Stromal cell of bone marrow (primary cell): ENCODE data around the gene CD69.
"Not testable (repeated sequence)": the region's sequence is repeated elsewhere in the genome, so short reads cannot be mapped to it uniquely, and the experiment has no call there.

Source experiments
- DNase-seq: peaks from one replicate; pipeline ENCODE4 v3.0.0-alpha.2; 2012; ENCODE audit warnings: low read depth

CD69 gene

DNA sequence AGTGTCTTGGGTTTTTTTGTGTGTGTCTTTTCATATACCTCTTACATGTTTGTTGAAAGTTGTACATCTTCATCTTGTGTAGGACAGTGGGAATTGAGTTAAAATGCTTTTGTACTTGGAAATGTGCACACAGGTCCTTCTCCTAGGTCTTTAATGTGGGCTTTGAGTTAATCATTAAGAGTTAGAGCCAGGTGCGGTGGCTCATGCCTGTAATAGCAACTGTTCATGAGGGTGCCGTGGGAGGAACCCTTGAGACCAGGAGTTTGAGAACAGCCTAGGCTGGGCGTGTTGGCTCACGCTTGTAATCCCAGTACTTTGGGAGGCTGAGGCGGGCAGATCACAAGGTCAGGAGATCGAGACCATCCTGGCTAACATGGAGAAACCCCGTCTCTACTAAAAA, 41.7 kb downstream of the CD69 start:
- no peak for DNase-seq

DNA sequence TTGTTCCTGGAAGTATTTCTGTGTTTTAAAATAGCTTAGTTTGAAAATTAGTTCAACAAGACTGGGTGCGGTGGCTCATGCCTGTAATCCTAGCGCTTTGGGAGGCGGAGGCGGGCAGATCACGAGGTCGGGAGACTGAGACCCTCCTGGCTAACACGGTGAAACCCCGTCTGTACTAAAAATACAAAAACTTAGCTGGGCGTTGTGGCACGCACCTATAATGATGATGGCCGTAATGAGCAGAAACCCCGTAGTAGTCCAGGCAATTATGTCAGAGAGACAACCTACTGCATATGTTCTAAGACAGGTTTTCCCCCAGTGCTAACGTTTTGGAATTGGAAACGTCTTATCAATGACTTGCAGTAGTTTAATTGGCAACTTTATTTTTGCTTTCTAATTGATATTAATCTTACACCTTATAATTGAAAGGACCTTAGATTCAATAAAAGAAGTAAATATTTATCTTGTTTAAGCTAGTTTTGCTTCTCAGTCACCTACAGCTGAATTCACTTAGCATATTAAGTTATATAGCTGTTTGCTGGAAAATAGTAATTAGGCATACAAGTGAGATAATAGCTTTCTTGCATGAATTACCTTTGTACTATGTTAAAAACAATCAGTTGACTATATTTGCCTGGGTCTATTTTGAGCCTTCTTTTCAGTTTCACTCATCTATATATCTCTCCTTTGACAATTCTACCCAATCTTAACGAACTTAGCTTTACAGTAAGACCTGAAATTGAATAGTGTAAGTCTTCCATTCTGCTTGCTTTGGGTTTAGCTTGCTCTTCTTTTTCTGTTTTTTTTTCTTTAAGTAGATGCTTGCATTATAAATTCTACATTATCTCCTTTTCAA, 43.4 kb downstream of the CD69 start:
- DNase-seq = no peak

DNA sequence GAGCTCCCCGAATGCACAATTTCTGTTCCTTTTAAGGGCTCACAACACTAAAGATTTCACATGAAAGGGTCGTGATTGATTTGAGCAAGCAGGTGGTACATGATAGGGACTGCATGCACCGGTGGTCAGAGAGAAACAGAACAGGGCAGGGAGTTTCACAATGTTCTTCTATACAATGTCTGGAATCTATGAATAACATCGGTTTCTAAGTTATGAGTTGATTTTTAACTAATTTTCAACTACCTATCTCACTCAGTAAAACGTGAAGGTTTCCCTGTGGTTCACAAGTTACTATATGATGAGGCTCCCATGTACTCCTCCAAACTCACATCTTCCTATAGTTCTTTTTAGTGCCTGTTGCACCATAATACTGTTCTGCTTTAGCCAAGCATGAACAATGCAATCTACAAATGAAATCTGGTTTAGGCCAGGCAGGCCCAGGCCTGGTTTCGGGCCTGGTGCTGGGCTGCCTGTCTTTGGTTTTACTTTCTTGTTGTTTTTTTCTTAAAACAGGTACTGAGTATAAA, 47.6 kb downstream of the CD69 start:
- not testable (repeated sequence) for DNase-seq

- DNase-seq = no peak
Measured at GRCh38 chr12:9711664-9712063, 49.0 kb downstream of the CD69 start.

- no peak for DNase-seq
Measured at GRCh38 chr12:9710584-9711375, 49.9 kb downstream of the CD69 start.

DNA sequence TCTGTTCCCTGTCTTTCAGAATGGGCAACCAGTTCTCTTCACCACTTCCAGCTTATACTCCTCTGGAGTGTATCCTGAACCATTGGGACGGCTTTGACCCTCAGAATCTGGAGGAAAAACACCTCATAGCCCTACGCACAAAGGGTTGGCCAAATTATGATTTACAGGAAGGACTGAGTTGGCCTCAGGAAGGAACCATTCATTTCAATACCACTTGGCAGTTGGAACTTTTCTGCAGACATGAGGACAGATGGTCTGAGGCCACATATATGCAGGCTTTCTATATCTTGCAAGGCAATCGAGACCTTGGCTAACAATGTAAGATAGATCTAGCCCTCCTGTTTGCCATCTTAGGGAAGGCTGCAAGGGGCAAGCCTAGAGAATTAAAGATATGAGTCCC, 51.8 kb downstream of the CD69 start:
- no peak for DNase-seq

GRCh38 chr12:9707864-9708808, 52.6 kb downstream of the CD69 start:
- DNase-seq = peak; percentile 25

GRCh38 chr12:9707356-9707755, 53.3 kb downstream of the CD69 start:
- no peak for DNase-seq

DNA sequence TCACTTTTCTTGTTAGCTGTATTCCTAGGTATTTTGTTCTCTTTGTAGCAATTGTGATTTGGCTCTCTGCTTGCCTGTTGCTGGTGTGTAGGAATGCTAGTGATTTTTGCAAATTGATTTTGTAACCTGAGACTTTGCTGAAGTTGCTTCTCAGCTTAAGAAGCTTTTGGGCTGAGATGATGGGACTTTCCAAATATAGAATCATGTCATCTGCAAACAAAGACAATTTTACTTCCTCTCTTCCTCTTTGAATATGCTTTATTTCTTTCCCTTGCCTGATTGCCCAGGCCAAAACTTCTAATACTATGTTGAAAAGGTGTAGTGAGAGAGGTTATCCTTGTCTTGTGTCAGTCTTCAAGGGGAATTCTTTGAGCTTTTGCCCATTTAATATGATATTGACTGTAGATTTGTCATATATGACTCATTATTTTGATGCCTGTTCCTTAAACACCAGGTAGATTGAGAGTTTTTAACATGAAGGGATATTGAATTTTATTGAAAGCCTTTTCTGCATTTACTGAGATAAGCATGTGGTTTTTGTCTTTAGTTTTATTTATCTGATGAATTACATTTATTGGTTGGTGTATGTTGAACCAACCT, 54.5 kb downstream of the CD69 start:
- no peak for DNase-seq

DNA sequence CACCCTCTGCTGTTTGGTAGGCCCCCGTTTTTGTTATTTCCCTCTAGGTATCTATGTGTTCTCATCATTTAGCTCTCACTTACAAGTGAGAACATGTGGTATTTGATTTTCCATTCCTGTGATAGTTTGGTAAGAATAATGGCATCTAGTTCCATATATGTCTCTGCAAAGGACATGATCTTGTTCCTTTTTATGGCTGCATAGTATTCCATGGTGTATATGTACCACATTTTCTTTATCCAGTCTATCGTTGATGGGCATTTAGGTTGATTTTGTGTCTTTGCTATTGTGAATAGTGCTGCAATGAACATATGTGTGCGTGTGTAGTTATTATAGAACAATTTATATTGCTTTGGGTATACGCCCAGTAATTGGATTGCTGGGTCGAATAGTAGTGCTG, 56.1 kb downstream of the CD69 start:
- DNase-seq = not testable (repeated sequence)
